SU-DHL-6 (cell line): ENCODE results near the gene NRG3.

Source experiments
- H2AFZ ChIP-seq: fragments of 200-600 bp; sonication (generic); 2 replicates; pipeline ENCODE4 v1.6.1; 2014; ENCODE audit warnings: low read depth, mild to moderate bottlenecking, moderate library complexity, mixed read lengths, antibody characterized with exemption, low read length; ENCODE audit not compliant: severe bottlenecking
- H3F3A ChIP-seq: fragments of 200-600 bp; shearing (Covaris generic); 2 replicates; pipeline ENCODE4 v1.6.0; 2016; ENCODE audit warnings: antibody characterized with exemption, mild to moderate bottlenecking; ENCODE audit not compliant: insufficient read depth
- H3K27ac ChIP-seq: fragments of 200-600 bp; sonication (generic); 2 replicates; pipeline ENCODE4 v1.5.1; 2016; ENCODE audit warnings: low read depth, mild to moderate bottlenecking, low read length, moderate library complexity, mixed read lengths
- H3K27me3 ChIP-seq: fragments of 200-600 bp; sonication (generic), shearing (Covaris generic); 2 replicates; pipeline ENCODE4 v1.6.0; 2014; ENCODE audit warnings: mild to moderate bottlenecking, low read length
- H3K36me3 ChIP-seq: fragments of 200-600 bp; sonication (generic); 2 replicates; pipeline ENCODE4 v1.6.1; 2014; ENCODE audit warnings: mild to moderate bottlenecking, low read length, mixed read lengths
- H3K4me2 ChIP-seq: fragments of 300-600, 200-600 bp; shearing (Covaris generic), sonication (generic); 2 replicates; pipeline ENCODE4 v1.6.0; 2014; ENCODE audit warnings: low read length, low read depth, mild to moderate bottlenecking; ENCODE audit not compliant: poor library complexity, severe bottlenecking
- H3K4me3 ChIP-seq: fragments of 200-600 bp; sonication (generic); 2 replicates; pipeline ENCODE4 v1.5.1; 2014; ENCODE audit warnings: antibody characterized with exemption, low read length, mild to moderate bottlenecking, mixed read lengths; ENCODE audit not compliant: insufficient read depth, poor library complexity, severe bottlenecking
- H3K79me2 ChIP-seq: fragments of 200-600 bp; sonication (generic); 2 replicates; pipeline ENCODE4 v1.6.1; 2014; ENCODE audit warnings: mild to moderate bottlenecking, low read length, moderate library complexity; ENCODE audit not compliant: insufficient read depth
- H3K9ac ChIP-seq: fragments of 200-600 bp; sonication (generic); 2 replicates; pipeline ENCODE4 v1.7.0; 2014; ENCODE audit warnings: mild to moderate bottlenecking, low read length
- H3K9me2 ChIP-seq: fragments of 200-600 bp; sonication (generic); replicated peaks from 2 replicates; pipeline ENCODE4 v1.6.1; 2014; ENCODE audit warnings: low read length; ENCODE audit not compliant: insufficient read depth
- H3K9me3 ChIP-seq: fragments of 200-600 bp; sonication (generic); 2 replicates; pipeline ENCODE4 v1.6.1; 2014; ENCODE audit warnings: low read length, mixed read lengths; ENCODE audit not compliant: insufficient read depth
- H4K20me1 ChIP-seq: fragments of 200-600 bp; sonication (generic); 2 replicates; pipeline ENCODE4 v1.6.1; 2014; ENCODE audit warnings: low read depth, mild to moderate bottlenecking, antibody characterized with exemption, low read length, moderate library complexity, mixed read lengths
- CTCF ChIP-seq: fragments of 200-600 bp; sonication (generic); IDR thresholded peaks from one replicate; pipeline ENCODE4 v1.5.1; 2017; ENCODE audit warnings: antibody characterized with exemption, mild to moderate bottlenecking, low read length, moderate library complexity; ENCODE audit not compliant: insufficient read depth, poor library complexity, severe bottlenecking
- EZH2phosphoT487 ChIP-seq: fragments of 200-600 bp; sonication (generic), shearing (Covaris generic); conservative IDR thresholded peaks from 2 replicates; pipeline ENCODE4 v1.6.1; 2018; ENCODE audit warnings: mild to moderate bottlenecking, antibody characterized with exemption, low read length, moderate library complexity, mixed read lengths

NRG3 gene

DNA sequence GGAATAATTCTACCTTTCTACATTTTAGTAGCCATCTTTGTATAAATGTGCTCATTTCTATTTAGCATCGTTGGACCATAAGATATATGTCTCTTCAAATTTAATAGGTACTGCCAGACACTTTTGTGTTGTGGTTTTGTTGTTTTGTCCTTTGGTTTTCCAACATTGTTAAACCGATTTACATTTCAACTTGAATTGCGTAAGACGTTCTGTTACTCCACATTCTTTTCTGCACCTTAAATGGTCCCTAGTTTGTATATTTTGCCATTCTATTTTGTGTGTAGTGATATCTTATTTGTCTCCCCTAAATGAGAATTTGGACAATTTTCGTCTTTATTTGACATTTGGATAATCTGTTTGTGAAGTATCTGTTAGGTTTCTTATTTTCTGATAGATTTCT, 1015.6 kb downstream of the NRG3 start:
- Histone ChIP-seq H3K9me3 (no peaks in the 10 kb centered on the region), H3K9me2 (no peaks in the 10 kb centered on the region), H4K20me1 (no peaks in the 10 kb centered on the region), H3K27me3 (no peaks in the 10 kb centered on the region), H3K9ac (no peak overlapping the region), H3K4me2 (no peak overlapping the region), H2AFZ (no peak overlapping the region), H3K79me2 (no peaks in the 10 kb centered on the region), H3F3A (no peaks in the 10 kb centered on the region), H3K36me3 (no peaks in the 10 kb centered on the region), H3K27ac (no peak overlapping the region), H3K4me3 (no peak overlapping the region)
- TF ChIP-seq EZH2phosphoT487 (no peak), CTCF (no peak)

- H3K27ac ChIP-seq, result no peak overlapping the region
- no peak overlapping the region for H3K4me2 ChIP-seq
- H3K9me3 ChIP-seq, result no peaks in the 10 kb centered on the region
- H3K79me2 ChIP-seq, result no peaks in the 10 kb centered on the region
- no peaks in the 10 kb centered on the region for H3F3A ChIP-seq
- no peaks in the 10 kb centered on the region; the same call in none of the 2 replicates for H3K9me2 ChIP-seq
- H2AFZ ChIP-seq, result no peak overlapping the region
- no peak overlapping the region for H3K4me3 ChIP-seq
- H4K20me1 ChIP-seq, result no peaks in the 10 kb centered on the region
- H3K9ac ChIP-seq, result no peak overlapping the region
- no peaks in the 10 kb centered on the region for H3K36me3 ChIP-seq
- H3K27me3 ChIP-seq, result no peaks in the 10 kb centered on the region
- TF ChIP-seq EZH2phosphoT487 (no peak), CTCF (no peak)
Observed at GRCh38 chr10:82908096-82908495, 1033.1 kb downstream of the NRG3 start.

GRCh38 chr10:82908751-82909150, 1033.8 kb downstream of the NRG3 start:
- TF ChIP-seq CTCF (no peak), EZH2phosphoT487 (no peak)
- Histone ChIP-seq H3K27me3 (no peaks in the 10 kb centered on the region), H3K27ac (no peak overlapping the region), H3K4me3 (no peak overlapping the region), H3K36me3 (no peaks in the 10 kb centered on the region), H3K79me2 (no peaks in the 10 kb centered on the region), H4K20me1 (no peaks in the 10 kb centered on the region), H3K9me2 (no peaks in the 10 kb centered on the region; the same call in none of the 2 replicates), H3K4me2 (no peak overlapping the region), H3K9ac (no peak overlapping the region), H2AFZ (no peak overlapping the region), H3F3A (no peaks in the 10 kb centered on the region), H3K9me3 (no peaks in the 10 kb centered on the region)

DNA sequence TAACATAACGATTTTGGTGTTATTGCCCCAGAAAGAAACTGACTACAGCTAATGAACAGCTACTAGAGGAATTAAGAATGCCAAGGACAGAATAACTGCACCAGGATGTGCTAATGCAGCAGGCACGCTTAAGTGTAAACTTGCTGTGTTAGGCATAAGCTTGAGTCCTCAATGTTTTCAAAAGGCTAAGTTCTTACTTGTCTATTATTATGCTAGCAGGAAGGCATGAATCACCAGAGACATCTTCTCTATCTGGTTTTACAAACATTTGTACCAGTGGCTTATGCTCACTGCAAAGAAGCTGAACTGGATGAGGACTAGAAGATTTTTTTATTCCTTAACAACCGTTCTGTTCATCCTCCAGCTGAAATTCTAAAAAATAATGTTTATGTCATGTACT, 1035.3 kb downstream of the NRG3 start:
- H4K20me1 ChIP-seq, result no peaks in the 10 kb centered on the region
- H3K27me3 ChIP-seq, result no peaks in the 10 kb centered on the region
- no peaks in the 10 kb centered on the region for H3K79me2 ChIP-seq
- no peak overlapping the region for H2AFZ ChIP-seq
- no peak overlapping the region for H3K27ac ChIP-seq
- H3K4me2 ChIP-seq, result no peak overlapping the region
- TF ChIP-seq CTCF, result no peak
- TF ChIP-seq EZH2phosphoT487, result no peak
- no peak overlapping the region for H3K9ac ChIP-seq
- no peaks in the 10 kb centered on the region for H3K36me3 ChIP-seq
- no peaks in the 10 kb centered on the region for H3K9me3 ChIP-seq
- no peaks in the 10 kb centered on the region for H3F3A ChIP-seq
- H3K4me3 ChIP-seq, result no peak overlapping the region
- no peaks in the 10 kb centered on the region; the same call in none of the 2 replicates for H3K9me2 ChIP-seq
